ENCODE measurements around the gene IQCH. TPM values are rescaled to one million over a fixed set of nuclear protein-coding genes. Genes with fewer than 3 reads are reported as not detected.

IQCH gene
- total and polyA plus RNA-seq, 9 of the 15 experiments (the other 6 are each of a cell fraction or from before 2014, with no cell fraction given): 1.8 to 3.9 (median 2.7) TPM

- TF ChIP-seq HMBOX1 (IDR thresholded peaks at IDR 0.05): no peak
- TF ChIP-seq JUND (IDR thresholded peaks at IDR 0.05; ENCODE audit: borderline replicate concordance, low read depth, low read length): no peak
- TF ChIP-seq JUND (tag; IDR thresholded peaks at IDR 0.05; ENCODE audit: borderline replicate concordance, low read depth, low read length): no peak
- no peak for TF ChIP-seq CLOCK (CRISPR knock-in tag; IDR thresholded peaks at IDR 0.05; ENCODE audit: borderline replicate concordance)
- no peak for TF ChIP-seq RAD21 (CRISPR knock-in tag; conservative IDR thresholded peaks at IDR 0.05 in 1 of 2, IDR thresholded peaks at IDR 0.05 in 1 of 2)
- TF ChIP-seq NFATC3 (IDR thresholded peaks at IDR 0.05): no peak
- no peak for TF ChIP-seq RBM25 (IDR thresholded peaks at IDR 0.05; ENCODE audit: low read depth, low read length, severe bottlenecking)
- TF ChIP-seq ZBTB34 (CRISPR knock-in tag; IDR thresholded peaks at IDR 0.05): no peak
Observed at GRCh38 chr15:67276666-67277065, 22.1 kb downstream of the IQCH start (continued).

Measured in K562 (cell line).